IPS DF 6.9 (cell line): Measurements from ENCODE around the gene FRMPD4.

Experiments used
- DNase-seq: peaks from one replicate; pipeline ENCODE4 v3.0.0-alpha.2; 2013; ENCODE audit warnings: low read depth, low spot score
- H3K27ac ChIP-seq: one replicate; pipeline ENCODE4 v1.5.1; 2013; ENCODE audit warnings: low read length, control low read depth
- H3K27me3 ChIP-seq: 2 replicates; pipeline ENCODE4 v1.6.1; 2013; ENCODE audit warnings: mild to moderate bottlenecking, low read length; ENCODE audit not compliant: control insufficient read depth, insufficient read depth
- H3K36me3 ChIP-seq: 2 replicates; pipeline ENCODE4 v1.6.1; 2013; ENCODE audit warnings: low read length; ENCODE audit not compliant: control insufficient read depth, insufficient read depth
- H3K4me1 ChIP-seq: 2 replicates; pipeline ENCODE4 v1.6.1; 2013; ENCODE audit warnings: low read length; ENCODE audit not compliant: control insufficient read depth, insufficient read depth
- H3K4me3 ChIP-seq: 2 replicates; pipeline ENCODE4 v1.5.1; 2013; ENCODE audit warnings: mild to moderate bottlenecking, low read length
- H3K9me3 ChIP-seq: 2 replicates; pipeline ENCODE4 v1.6.1; 2013; ENCODE audit warnings: low read length, inconsistent platforms; ENCODE audit not compliant: control insufficient read depth, insufficient read depth
- WGBS: extraction: QIAGEN DNeasy Blood & Tissue Kit; methylation state at CpG from one replicate; pipeline ENCODE4 v1.1.7; 2013; ENCODE audit warnings: mixed read lengths, missing lambda C conversion rate; ENCODE audit not compliant: insufficient read length, insufficient coverage; 5-methylcytosine and 5-hydroxymethylcytosine counted together

Gene FRMPD4

DNA sequence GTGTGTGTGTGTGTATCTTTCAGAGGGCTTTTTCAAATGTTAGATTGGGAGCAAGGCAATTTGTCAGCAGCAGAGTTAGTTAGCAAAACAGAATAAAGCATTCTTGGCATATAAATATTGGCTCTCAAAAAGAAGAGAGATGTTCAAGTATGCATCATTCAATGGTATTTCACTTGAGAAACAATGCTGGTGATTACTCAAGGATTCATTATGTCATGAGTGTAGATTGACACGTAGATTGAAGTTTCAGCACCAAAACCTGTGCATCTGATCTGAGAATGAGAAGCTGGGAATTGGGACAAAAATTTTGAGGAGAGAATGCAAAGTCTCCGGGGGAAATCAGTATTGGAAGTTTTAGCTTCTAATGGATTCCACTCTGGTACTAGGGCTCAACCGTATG lies 241.4 kb downstream of the FRMPD4 start:
- DNase-seq: no peak
- Histone ChIP-seq H3K36me3 (no peaks in the 10 kb centered on the region), H3K4me3 (no peak overlapping the region), H3K4me1 (no peaks in the 10 kb centered on the region), H3K9me3 (no peaks in the 10 kb centered on the region), H3K27ac (no peak overlapping the region), H3K27me3 (no peaks in the 10 kb centered on the region)
- no CpG with 5 or more reads among the region's 3 CpGs for WGBS

GRCh38 chrX:12383196-12383595 lies 244.9 kb downstream of the FRMPD4 start:
- Histone ChIP-seq H3K9me3 (no peaks in the 10 kb centered on the region), H3K4me3 (no peak overlapping the region), H3K4me1 (no peaks in the 10 kb centered on the region), H3K27me3 (no peaks in the 10 kb centered on the region), H3K36me3 (no peaks in the 10 kb centered on the region), H3K27ac (no peak overlapping the region)
- no peak for DNase-seq
- no CpG with 5 or more reads among the region's 2 CpGs for WGBS

GRCh38 chrX:12390301-12390700 lies 252.0 kb downstream of the FRMPD4 start:
- WGBS: no CpG with 5 or more reads among the region's 1 CpG

GRCh38 chrX:12396584-12396983 lies 258.3 kb downstream of the FRMPD4 start:
- no peaks in the 10 kb centered on the region for H3K27me3 ChIP-seq
- DNase-seq: no peak
- H3K36me3 ChIP-seq: no peaks in the 10 kb centered on the region
- H3K9me3 ChIP-seq: no peaks in the 10 kb centered on the region
- no peak overlapping the region for H3K4me3 ChIP-seq
- H3K4me1 ChIP-seq: no peaks in the 10 kb centered on the region
- no peak overlapping the region for H3K27ac ChIP-seq

More at GRCh38 chrX:12390301-12390700, 252.0 kb downstream of the FRMPD4 start:
- no peak for DNase-seq
- H3K27me3 ChIP-seq: no peaks in the 10 kb centered on the region
- H3K9me3 ChIP-seq: no peaks in the 10 kb centered on the region
- no peak overlapping the region for H3K4me3 ChIP-seq
- no peak overlapping the region for H3K27ac ChIP-seq
- no peaks in the 10 kb centered on the region for H3K4me1 ChIP-seq
- H3K36me3 ChIP-seq: no peaks in the 10 kb centered on the region

DNA sequence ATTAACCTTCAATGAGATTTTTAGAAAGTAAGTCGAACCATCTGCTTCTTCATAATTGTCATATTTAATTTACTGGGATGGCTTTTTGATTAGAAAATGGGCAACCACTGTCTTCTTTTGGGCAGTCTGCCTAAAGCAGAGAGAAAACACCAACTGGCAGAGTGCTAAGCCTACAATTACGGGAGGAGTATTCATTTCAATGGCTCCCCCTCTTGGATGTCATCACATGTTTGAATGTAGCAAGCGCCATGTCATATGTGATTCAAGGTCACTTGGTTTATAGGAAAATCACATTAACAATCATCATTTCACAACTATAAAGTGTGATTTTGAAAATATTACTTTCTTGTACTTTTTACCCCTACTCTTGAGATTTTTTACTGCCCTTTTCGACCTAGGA lies 261.9 kb downstream of the FRMPD4 start:
- DNase-seq: no peak
- Histone ChIP-seq H3K27me3 (no peaks in the 10 kb centered on the region), H3K36me3 (no peaks in the 10 kb centered on the region), H3K27ac (no peak overlapping the region), H3K4me1 (no peaks in the 10 kb centered on the region), H3K4me3 (no peak overlapping the region), H3K9me3 (no peaks in the 10 kb centered on the region)
- WGBS: no CpG with 5 or more reads among the region's 4 CpGs

- H3K36me3 ChIP-seq: no peaks in the 10 kb centered on the region
- no CpG with 5 or more reads among the region's 1 CpG for WGBS
- no peak overlapping the region for H3K27ac ChIP-seq
- no peak overlapping the region for H3K4me3 ChIP-seq
- H3K27me3 ChIP-seq: no peaks in the 10 kb centered on the region
- H3K9me3 ChIP-seq: no peaks in the 10 kb centered on the region
- no peaks in the 10 kb centered on the region for H3K4me1 ChIP-seq
- no peak for DNase-seq
Observed at GRCh38 chrX:12401252-12401651, 263.0 kb downstream of the FRMPD4 start.

DNA sequence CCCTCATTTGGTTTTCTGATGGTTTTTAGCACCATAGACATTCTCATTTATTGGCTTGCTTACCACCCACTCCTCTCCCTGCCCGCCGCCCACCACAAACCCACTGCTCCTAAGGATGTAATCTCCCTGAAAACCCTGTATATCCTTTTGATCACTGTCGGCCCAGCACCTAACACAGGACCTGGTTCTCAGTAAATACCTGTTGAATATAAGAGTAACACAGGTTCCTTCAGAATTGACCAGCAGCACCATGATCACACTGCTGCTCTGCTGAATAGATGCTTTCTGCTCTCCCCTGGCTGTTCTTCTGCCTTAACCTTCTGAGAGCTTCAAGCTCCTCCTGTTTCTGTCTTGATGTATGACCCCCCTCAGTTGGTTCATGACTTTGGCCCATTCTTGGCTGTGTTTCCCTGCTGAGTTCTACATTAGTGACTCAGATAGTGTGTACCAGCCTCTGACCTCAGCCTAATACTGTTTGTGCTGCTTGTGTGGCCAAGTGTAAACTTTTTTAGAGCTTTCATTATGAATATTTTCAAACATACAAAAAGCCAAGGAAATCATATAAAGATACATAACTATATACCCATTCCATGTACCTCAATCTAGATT lies 265.3 kb downstream of the FRMPD4 start:
- no peaks in the 10 kb centered on the region for H3K4me1 ChIP-seq
- H3K9me3 ChIP-seq: no peaks in the 10 kb centered on the region
- WGBS: no CpG with 5 or more reads among the region's 3 CpGs
- no peaks in the 10 kb centered on the region for H3K36me3 ChIP-seq
- no peak overlapping the region for H3K27ac ChIP-seq
- no peak for DNase-seq
- no peaks in the 10 kb centered on the region for H3K27me3 ChIP-seq
- H3K4me3 ChIP-seq: no peak overlapping the region

- DNase-seq: no peak
- H3K4me3 ChIP-seq: no peak overlapping the region
- H3K27me3 ChIP-seq: no peaks in the 10 kb centered on the region
- H3K4me1 ChIP-seq: no peaks in the 10 kb centered on the region
- WGBS: no CpG with 5 or more reads among the region's 2 CpGs
- no peak overlapping the region for H3K27ac ChIP-seq
- no peaks in the 10 kb centered on the region for H3K9me3 ChIP-seq
- H3K36me3 ChIP-seq: no peaks in the 10 kb centered on the region
Observed at GRCh38 chrX:12405306-12405705, 267.0 kb downstream of the FRMPD4 start.

GRCh38 chrX:12410523-12410922 lies 272.2 kb downstream of the FRMPD4 start:
- H3K4me3 ChIP-seq: no peak overlapping the region
- no peak overlapping the region for H3K27ac ChIP-seq
- no CpG with 5 or more reads among the region's 6 CpGs for WGBS
- DNase-seq: no peak
- H3K36me3 ChIP-seq: no peaks in the 10 kb centered on the region
- H3K4me1 ChIP-seq: no peaks in the 10 kb centered on the region
- H3K27me3 ChIP-seq: no peaks in the 10 kb centered on the region
- no peaks in the 10 kb centered on the region for H3K9me3 ChIP-seq

GRCh38 chrX:12411831-12412230 lies 273.6 kb downstream of the FRMPD4 start:
- DNase-seq: no peak
- no peak overlapping the region for H3K27ac ChIP-seq
- no peaks in the 10 kb centered on the region for H3K27me3 ChIP-seq
- H3K36me3 ChIP-seq: no peaks in the 10 kb centered on the region
- H3K4me3 ChIP-seq: no peak overlapping the region
- H3K9me3 ChIP-seq: no peaks in the 10 kb centered on the region
- H3K4me1 ChIP-seq: no peaks in the 10 kb centered on the region
- WGBS: no CpG with 5 or more reads among the region's 1 CpG

GRCh38 chrX:12412561-12412960 lies 274.3 kb downstream of the FRMPD4 start:
- Histone ChIP-seq H3K27ac (no peak overlapping the region), H3K27me3 (no peaks in the 10 kb centered on the region), H3K4me1 (no peaks in the 10 kb centered on the region), H3K4me3 (no peak overlapping the region), H3K9me3 (no peaks in the 10 kb centered on the region), H3K36me3 (no peaks in the 10 kb centered on the region)
- DNase-seq: no peak
- no CpG with 5 or more reads among the region's 1 CpG for WGBS
